ENCODE results near the gene ZSCAN2. TPM values are rescaled to one million over a fixed set of nuclear protein-coding genes. Genes with fewer than 3 reads are reported as not detected.

ZSCAN2 gene
- total RNA-seq, 4 donors from 2014 or later, result 6.1 to 10.3 (median 8.6) TPM

- H3K9me3 ChIP-seq, result no peaks in the 10 kb centered on the region
- intact Hi-C loops (cut with DNase I; ENCODE audit: low total_unique reads) (no loop called here), in situ Hi-C loops (cut with MboI; ENCODE audit: low sequenced_read_pairs in 4 of 4) (no loop called here)
- DNase-seq (no peak), ATAC-seq (no peak)
- H3K4me1 ChIP-seq, result peaks cover 23 to 27% of the 10 kb centered on the region in 2 donors
- no peaks in the 10 kb centered on the region for H3K36me3 ChIP-seq
- no peaks in the 10 kb centered on the region for H3K27me3 ChIP-seq
- H3K27ac ChIP-seq, result no peak overlapping the region
- no peak for TF ChIP-seq POLR2A (IDR thresholded peaks at IDR 0.05)
- TF ChIP-seq CTCF (IDR thresholded peaks at IDR 0.05 in 4 of 5, conservative IDR thresholded peaks at IDR 0.05 in 1 of 5), result no peak
- no peak overlapping the region for H3K4me3 ChIP-seq
These were observed 28.2 kb downstream of the ZSCAN2 start for GRCh38 chr15:84629033-84629432.

GRCh38 chr15:84631706-84632272 lies 31.0 kb downstream of the ZSCAN2 start:
- peak overlapping the region; percentile 64 to 77 (median 72) for H3K4me3 ChIP-seq
- in situ Hi-C loops (cut with MboI; ENCODE audit: low sequenced_read_pairs in 4 of 4), result no loop called here
- DNase-seq (no peak), ATAC-seq (peak in 1 of 2 donors; percentile 0)
- H3K36me3 ChIP-seq, result no peaks in the 10 kb centered on the region
- H3K27me3 ChIP-seq, result no peaks in the 10 kb centered on the region
- TF ChIP-seq POLR2A (IDR thresholded peaks at IDR 0.05) (no peak), CTCF (IDR thresholded peaks at IDR 0.05 in 4 of 5, conservative IDR thresholded peaks at IDR 0.05 in 1 of 5) (no peak)
- H3K27ac ChIP-seq, result peak overlapping the region; percentile 83 to 97 (median 92)
- H3K9me3 ChIP-seq, result no peaks in the 10 kb centered on the region
- H3K4me1 ChIP-seq, result peaks cover 40 to 41% of the 10 kb centered on the region in 2 donors
- intact Hi-C loops (cut with DNase I; ENCODE audit: low total_unique reads), result loop anchor here (1.0 to 5.0 kb wide), 5 partner anchors 23 to 951 kb away; partner anchors contain the start of genes PDE8A and WDR73

GRCh38 chr15:84633311-84634227 lies 32.8 kb downstream of the ZSCAN2 start:
- intact Hi-C loops (cut with DNase I; ENCODE audit: low total_unique reads) (loop anchor here (2.0 to 5.0 kb wide), 2 partner anchors 113 to 949 kb away; no protein-coding TSS in a partner anchor), in situ Hi-C loops (cut with MboI; ENCODE audit: low sequenced_read_pairs in 4 of 4) (no loop called here)
- ATAC-seq, result peak; percentile 66 to 67
- DNase-seq, result peak; percentile 36 to 61
- H3K4me1 ChIP-seq, result peaks cover 40 to 41% of the 10 kb centered on the region in 2 donors
- H3K27me3 ChIP-seq, result no peaks in the 10 kb centered on the region
- peak overlapping the region; percentile 83 to 97 (median 92) for H3K27ac ChIP-seq
- no peaks in the 10 kb centered on the region for H3K9me3 ChIP-seq
- TF ChIP-seq CTCF (IDR thresholded peaks at IDR 0.05 in 4 of 5, conservative IDR thresholded peaks at IDR 0.05 in 1 of 5) (peak in 1 of 5 experiments; percentile 19), POLR2A (IDR thresholded peaks at IDR 0.05) (peak; percentile 22 to 34)
- peak overlapping the region; percentile 64 to 85 (median 76) for H3K4me3 ChIP-seq
- H3K36me3 ChIP-seq, result peaks cover 0 to 9% of the 10 kb centered on the region in 2 donors

GRCh38 chr15:84634228-84634837 lies 33.5 kb downstream of the ZSCAN2 start:
- Histone ChIP-seq H3K4me3 (peak overlapping the region; percentile 64 to 85 (median 76)), H3K27ac (peak overlapping the region; percentile 83 to 97 (median 92)), H3K36me3 (peaks cover 0 to 15% of the 10 kb centered on the region in 2 donors), H3K9me3 (no peaks in the 10 kb centered on the region), H3K27me3 (no peaks in the 10 kb centered on the region), H3K4me1 (peaks cover 40 to 41% of the 10 kb centered on the region in 2 donors)
- TF ChIP-seq POLR2A (IDR thresholded peaks at IDR 0.05) (no peak), CTCF (IDR thresholded peaks at IDR 0.05 in 4 of 5, conservative IDR thresholded peaks at IDR 0.05 in 1 of 5) (peak in 1 of 5 experiments; percentile 2)
- in situ Hi-C loops (cut with MboI; ENCODE audit: low sequenced_read_pairs in 4 of 4) (no loop called here), intact Hi-C loops (cut with DNase I; ENCODE audit: low total_unique reads) (loop anchor here (5.0 kb wide), 1 partner anchor 948 kb away; no protein-coding TSS in a partner anchor)
- ATAC-seq, result no peak
- no peak for DNase-seq
